Nephron progenitor cell (in vitro differentiated cells): ENCODE measurements around the gene ITGB7.

Experiments
- DNase-seq: peaks from one replicate; pipeline ENCODE4 v3.0.0; 2021
- H3K27ac Mint-ChIP-seq: 2 replicates; pipeline ENCODE4 v1.8.0; 2021; ENCODE audit warnings: mild to moderate bottlenecking, moderate library complexity, mixed read lengths
- H3K27me3 Mint-ChIP-seq: 2 replicates; pipeline ENCODE4 v1.8.0; 2021; ENCODE audit warnings: mild to moderate bottlenecking, low read depth, mixed read lengths; ENCODE audit not compliant: poor library complexity
- H3K36me3 Mint-ChIP-seq: 2 replicates; pipeline ENCODE4 v1.8.0; 2021; ENCODE audit warnings: low read depth, mixed read lengths
- H3K4me1 Mint-ChIP-seq: 2 replicates; pipeline ENCODE4 v1.8.0; 2021; ENCODE audit warnings: mixed read lengths
- H3K4me3 Mint-ChIP-seq: 2 replicates; pipeline ENCODE4 v1.8.0; 2021; ENCODE audit warnings: mild to moderate bottlenecking, moderate library complexity, mixed read lengths
- H3K9me3 Mint-ChIP-seq: 2 replicates; pipeline ENCODE4 v1.8.0; 2021; ENCODE audit warnings: mild to moderate bottlenecking, moderate library complexity, mixed read lengths
- CTCF ChIP-seq: fragments of 200-600 bp; sonication (generic); IDR thresholded peaks from 2 replicates; pipeline ENCODE4 v1.5.0; 2021; ENCODE audit warnings: antibody characterized with exemption

ITGB7 gene

DNA sequence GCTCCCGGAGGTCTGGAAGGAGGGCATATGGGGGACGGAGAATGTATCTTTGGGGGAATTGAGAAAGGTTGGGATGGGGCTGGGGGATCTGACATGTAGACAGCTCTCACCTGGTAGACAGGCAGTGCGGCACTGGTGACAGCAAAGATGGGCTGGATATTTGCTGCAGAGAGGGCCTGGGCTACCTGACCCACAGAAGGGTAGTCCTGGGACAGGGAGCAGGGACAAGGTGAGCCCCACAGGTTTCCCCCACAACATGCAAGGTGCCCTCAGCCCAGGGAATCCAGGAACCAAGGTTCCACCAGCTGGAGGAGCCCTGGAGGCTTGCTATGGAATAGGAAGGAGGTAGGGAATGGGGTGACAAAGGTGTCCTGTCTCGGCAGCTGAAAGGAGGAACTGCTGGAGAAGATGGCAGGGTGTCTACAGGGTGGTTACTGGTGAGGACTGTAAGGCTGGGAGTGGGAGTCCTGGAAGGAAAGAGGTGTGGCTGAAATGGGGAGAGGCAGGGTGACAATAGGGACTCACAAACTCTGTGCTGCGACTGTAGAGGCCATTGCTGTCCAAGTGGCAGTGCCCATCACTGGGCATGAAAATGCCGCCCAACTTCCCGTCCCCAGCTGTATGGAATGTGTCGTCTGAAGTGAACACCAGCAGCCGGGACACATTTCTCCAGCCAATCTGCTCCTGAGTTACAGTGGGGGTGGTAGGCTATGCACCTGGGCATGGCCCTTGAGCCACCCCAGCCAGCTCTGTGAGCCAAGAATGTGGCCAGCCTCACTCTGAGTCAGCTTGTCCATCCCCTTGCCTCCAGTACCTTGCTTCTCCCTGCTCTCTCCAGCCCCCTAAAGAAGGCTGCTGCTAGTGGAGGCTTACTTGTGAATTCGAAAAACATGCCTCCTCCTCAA is 11.3 kb downstream of the ITGB7 start:
- Mint-ChIP-seq H3K27me3 (peaks cover 46% of the 10 kb centered on the region), H3K4me3 (no peak overlapping the region), H3K27ac (no peak overlapping the region), H3K4me1 (no peaks in the 10 kb centered on the region), H3K9me3 (no peaks in the 10 kb centered on the region), H3K36me3 (no peaks in the 10 kb centered on the region)
- no peak for TF ChIP-seq CTCF
- no peak for DNase-seq

- no peaks in the 10 kb centered on the region for H3K9me3 Mint-ChIP-seq
- TF ChIP-seq CTCF = no peak
- no peak overlapping the region for H3K27ac Mint-ChIP-seq
- DNase-seq = no peak
- H3K4me1 Mint-ChIP-seq = no peaks in the 10 kb centered on the region
- peaks cover 38% of the 10 kb centered on the region for H3K27me3 Mint-ChIP-seq
- H3K4me3 Mint-ChIP-seq = no peak overlapping the region
- no peaks in the 10 kb centered on the region for H3K36me3 Mint-ChIP-seq
These were observed 12.1 kb downstream of the ITGB7 start for GRCh38 chr12:53194973-53195372.

DNA sequence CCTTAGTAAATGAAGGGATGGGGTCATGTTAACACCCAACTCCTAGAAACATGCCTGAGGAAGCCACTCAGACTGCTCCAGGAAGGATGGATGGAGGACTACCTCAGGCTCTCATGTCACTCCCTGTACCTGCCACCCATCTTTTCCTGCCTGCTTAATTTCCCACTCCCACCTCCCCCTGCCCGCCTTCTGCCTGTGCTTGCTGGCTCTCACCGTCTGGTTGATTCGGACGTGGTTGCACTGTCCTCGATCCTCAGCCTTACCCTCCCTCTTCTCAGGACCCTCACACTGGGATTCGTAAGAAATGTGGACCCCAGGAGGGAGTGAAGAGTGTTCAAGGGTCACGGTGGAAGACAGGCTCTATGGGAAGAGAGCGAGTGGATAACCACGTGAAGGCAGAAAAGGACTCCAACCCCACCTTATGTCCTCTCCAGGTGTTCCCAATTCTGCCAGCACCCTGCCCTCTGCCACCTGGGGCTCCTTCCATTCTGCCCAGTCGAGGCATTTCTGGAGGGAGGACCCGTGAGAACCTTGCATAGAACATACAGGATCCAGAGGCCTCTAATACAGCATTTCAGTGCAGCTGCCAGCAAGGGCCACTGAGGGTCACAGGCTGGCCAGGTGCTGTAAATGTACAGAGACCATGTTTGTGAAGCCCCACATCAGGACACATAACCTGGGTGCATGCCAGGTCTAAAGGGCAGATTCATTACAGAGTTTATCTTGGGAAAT is 12.9 kb downstream of the ITGB7 start:
- TF ChIP-seq CTCF = no peak
- Mint-ChIP-seq H3K27ac (no peak overlapping the region), H3K9me3 (no peaks in the 10 kb centered on the region), H3K4me1 (no peaks in the 10 kb centered on the region), H3K36me3 (no peaks in the 10 kb centered on the region), H3K27me3 (peaks cover 33% of the 10 kb centered on the region), H3K4me3 (no peak overlapping the region)
- no peak for DNase-seq

- DNase-seq = no peak
- H3K36me3 Mint-ChIP-seq = peaks cover 3% of the 10 kb centered on the region
- no peaks in the 10 kb centered on the region for H3K4me1 Mint-ChIP-seq
- no peaks in the 10 kb centered on the region for H3K9me3 Mint-ChIP-seq
- no peak overlapping the region for H3K4me3 Mint-ChIP-seq
- no peak for TF ChIP-seq CTCF
- peaks cover 22% of the 10 kb centered on the region for H3K27me3 Mint-ChIP-seq
- peak overlapping the region; percentile 25 for H3K27ac Mint-ChIP-seq
These were observed 14.0 kb downstream of the ITGB7 start for GRCh38 chr12:53193040-53193439.

- H3K36me3 Mint-ChIP-seq = peaks cover 7% of the 10 kb centered on the region
- H3K4me3 Mint-ChIP-seq = no peak overlapping the region
- peaks cover 18% of the 10 kb centered on the region for H3K27me3 Mint-ChIP-seq
- TF ChIP-seq CTCF = no peak
- peak overlapping the region; percentile 93 for H3K27ac Mint-ChIP-seq
- no peaks in the 10 kb centered on the region for H3K4me1 Mint-ChIP-seq
- H3K9me3 Mint-ChIP-seq = no peaks in the 10 kb centered on the region
- no peak for DNase-seq
These were observed 14.5 kb downstream of the ITGB7 start for GRCh38 chr12:53192531-53193021.
